Astrocyte of the spinal cord (primary cell): ENCODE data around the gene ZFPM1.

Experiments used
- DNase-seq: peaks from one replicate; pipeline ENCODE4 v3.0.0; 2011; ENCODE audit warnings: low read depth, low spot score
- H3K4me3 ChIP-seq: 2 replicates; pipeline ENCODE4 v1.5.1; 2011; ENCODE audit warnings: low read depth, mild to moderate bottlenecking, low read length, moderate library complexity
- in situ Hi-C: cut with HindIII; loops from 2 replicates; pipeline ENCODE4 v1.10.0; 2017; ENCODE audit warnings: low sequenced_read_pairs
- TF ChIP-seq, protein P1 (sequence below): IDR thresholded peaks from 2 replicates; pipeline ENCODE4 v1.5.1; 2012; ENCODE audit warnings: low read depth, mild to moderate bottlenecking, low read length, inconsistent platforms

Gene ZFPM1

GRCh38 chr16:88530051-88530857, 77.2 kb downstream of the ZFPM1 start:
- DNase-seq, result no peak
- in situ Hi-C loops, result no loop called here
- TF ChIP-seq, protein P1, sequence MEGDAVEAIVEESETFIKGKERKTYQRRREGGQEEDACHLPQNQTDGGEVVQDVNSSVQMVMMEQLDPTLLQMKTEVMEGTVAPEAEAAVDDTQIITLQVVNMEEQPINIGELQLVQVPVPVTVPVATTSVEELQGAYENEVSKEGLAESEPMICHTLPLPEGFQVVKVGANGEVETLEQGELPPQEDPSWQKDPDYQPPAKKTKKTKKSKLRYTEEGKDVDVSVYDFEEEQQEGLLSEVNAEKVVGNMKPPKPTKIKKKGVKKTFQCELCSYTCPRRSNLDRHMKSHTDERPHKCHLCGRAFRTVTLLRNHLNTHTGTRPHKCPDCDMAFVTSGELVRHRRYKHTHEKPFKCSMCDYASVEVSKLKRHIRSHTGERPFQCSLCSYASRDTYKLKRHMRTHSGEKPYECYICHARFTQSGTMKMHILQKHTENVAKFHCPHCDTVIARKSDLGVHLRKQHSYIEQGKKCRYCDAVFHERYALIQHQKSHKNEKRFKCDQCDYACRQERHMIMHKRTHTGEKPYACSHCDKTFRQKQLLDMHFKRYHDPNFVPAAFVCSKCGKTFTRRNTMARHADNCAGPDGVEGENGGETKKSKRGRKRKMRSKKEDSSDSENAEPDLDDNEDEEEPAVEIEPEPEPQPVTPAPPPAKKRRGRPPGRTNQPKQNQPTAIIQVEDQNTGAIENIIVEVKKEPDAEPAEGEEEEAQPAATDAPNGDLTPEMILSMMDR, result no peak

GRCh38 chr16:88530858-88531203, 77.8 kb downstream of the ZFPM1 start:
- TF ChIP-seq, protein P1, result no peak
- DNase-seq, result no peak
- H3K4me3 ChIP-seq, result no peak overlapping the region
- in situ Hi-C loops, result no loop called here

More at GRCh38 chr16:88530051-88530857, 77.2 kb downstream of the ZFPM1 start:
- H3K4me3 ChIP-seq, result no peak overlapping the region

DNA sequence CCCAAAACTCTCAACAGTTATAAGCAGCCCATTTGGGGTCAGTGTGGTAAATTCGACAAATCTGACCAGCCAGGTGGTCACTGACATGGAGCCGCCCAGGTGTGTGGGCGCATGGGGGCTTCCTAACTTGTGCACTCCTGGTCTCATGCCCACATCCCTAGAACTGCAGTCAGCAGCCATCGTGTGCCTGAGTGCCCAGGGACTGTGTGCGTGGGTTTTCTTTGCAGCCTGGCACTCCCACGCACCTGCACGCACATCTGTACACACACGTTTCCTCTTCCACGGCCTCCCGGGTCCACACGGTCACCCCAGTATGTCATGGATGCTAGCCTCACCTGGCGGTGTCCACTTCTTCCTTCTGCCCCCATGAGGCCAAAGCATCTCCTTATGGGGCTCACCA, 78.3 kb downstream of the ZFPM1 start:
- H3K4me3 ChIP-seq, result no peak overlapping the region
- TF ChIP-seq, protein P1, result no peak
- in situ Hi-C loops, result no loop called here
- DNase-seq, result no peak

DNA sequence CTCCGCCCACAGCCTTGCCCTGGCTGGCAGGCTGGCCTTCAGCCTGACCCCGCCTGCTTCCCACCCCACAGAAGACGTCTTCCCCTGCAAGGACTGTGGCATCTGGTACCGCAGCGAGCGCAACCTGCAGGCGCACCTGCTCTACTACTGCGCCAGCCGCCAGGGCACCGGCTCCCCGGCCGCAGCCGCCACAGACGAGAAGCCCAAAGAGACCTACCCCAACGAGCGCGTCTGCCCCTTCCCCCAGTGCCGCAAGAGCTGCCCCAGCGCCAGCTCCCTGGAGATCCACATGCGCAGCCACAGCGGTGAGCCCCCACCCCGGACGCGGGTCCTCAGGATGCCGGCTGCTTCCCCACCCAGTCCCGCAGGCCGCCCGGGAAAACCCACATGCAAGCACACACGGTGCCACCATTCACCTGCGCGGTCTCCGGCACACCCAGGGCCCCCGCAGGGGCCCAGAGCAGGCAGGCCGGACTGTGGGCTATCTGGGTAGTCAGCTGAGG, 78.9 kb downstream of the ZFPM1 start:
- no peak overlapping the region for H3K4me3 ChIP-seq
- in situ Hi-C loops, result no loop called here
- TF ChIP-seq, protein P1, result no peak
- no peak for DNase-seq

DNA sequence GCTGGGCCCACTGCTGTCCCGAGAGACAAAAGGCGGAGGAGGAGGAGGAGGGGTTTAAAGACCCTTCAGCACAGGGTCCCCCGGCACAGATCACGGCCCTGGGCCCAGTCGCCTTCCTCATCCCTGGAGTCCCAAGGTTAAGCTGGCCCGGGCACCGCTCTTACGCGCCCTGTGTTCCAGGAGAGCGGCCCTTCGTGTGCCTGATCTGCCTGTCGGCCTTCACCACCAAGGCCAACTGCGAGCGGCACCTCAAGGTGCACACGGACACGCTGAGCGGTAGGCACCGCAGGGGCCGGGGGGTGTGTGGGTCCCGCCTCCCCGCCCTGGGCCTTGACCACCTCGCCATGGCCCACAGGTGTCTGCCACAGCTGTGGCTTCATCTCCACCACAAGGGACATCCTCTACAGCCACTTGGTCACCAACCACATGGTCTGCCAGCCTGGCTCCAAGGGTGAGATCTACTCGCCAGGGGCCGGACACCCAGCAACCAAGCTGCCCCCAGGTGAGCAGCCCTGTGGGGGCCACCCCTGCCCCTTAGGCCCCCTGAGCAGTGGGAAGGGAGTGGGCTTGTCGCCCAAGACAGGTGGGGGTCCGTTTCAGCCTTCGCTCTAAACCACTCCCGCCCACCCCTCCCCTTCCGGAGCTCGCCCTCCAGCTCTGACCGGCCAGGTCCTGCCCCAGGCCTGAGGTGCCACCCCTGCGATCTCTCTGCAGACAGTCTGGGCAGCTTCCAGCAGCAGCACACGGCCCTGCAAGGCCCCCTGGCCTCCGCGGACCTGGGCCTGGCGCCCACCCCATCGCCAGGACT, 79.6 kb downstream of the ZFPM1 start:
- peak overlapping the region; percentile 5 for H3K4me3 ChIP-seq
- in situ Hi-C loops, result no loop called here
- TF ChIP-seq, protein P1, result no peak
- DNase-seq, result no peak

DNA sequence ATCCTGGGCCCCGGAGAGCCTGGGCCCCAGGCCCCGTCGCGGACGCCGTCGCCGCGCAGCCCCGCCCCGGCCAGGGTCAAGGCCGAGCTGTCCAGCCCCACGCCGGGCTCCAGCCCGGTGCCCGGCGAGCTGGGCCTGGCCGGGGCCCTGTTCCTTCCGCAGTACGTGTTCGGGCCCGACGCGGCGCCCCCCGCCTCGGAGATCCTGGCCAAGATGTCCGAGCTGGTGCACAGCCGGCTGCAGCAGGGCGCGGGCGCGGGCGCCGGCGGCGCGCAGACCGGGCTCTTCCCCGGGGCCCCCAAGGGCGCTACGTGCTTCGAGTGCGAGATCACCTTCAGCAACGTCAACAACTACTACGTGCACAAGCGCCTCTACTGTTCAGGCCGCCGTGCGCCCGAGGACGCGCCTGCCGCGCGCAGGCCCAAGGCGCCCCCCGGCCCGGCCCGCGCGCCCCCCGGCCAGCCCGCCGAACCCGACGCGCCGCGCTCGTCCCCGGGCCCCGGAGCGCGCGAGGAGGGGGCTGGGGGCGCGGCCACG, 80.4 kb downstream of the ZFPM1 start:
- H3K4me3 ChIP-seq, result peak overlapping the region; percentile 20
- in situ Hi-C loops, result no loop called here
- TF ChIP-seq, protein P1, result no peak
- DNase-seq, result peak; percentile 41
